Glutamatergic neuron (in vitro differentiated cells): ENCODE results near the gene TRMT10C. TPM values are rescaled to one million over a fixed set of nuclear protein-coding genes. Genes with fewer than 3 reads are reported as not detected.
"Not testable (repeated sequence)": the region's sequence is repeated elsewhere in the genome, so short reads cannot be mapped to it uniquely, and the experiment has no call there.

Experiments
- DNase-seq: peaks from one replicate; pipeline ENCODE4 v3.0.0; 2022
- H3K27ac Mint-ChIP-seq: one replicate; pipeline ENCODE4 v1.8.0; 2020; ENCODE audit warnings: mild to moderate bottlenecking, mixed read lengths, inconsistent platforms; ENCODE audit not compliant: unreplicated experiment
- H3K27me3 Mint-ChIP-seq: one replicate; pipeline ENCODE4 v1.8.0; 2020; ENCODE audit warnings: mild to moderate bottlenecking, moderate library complexity, mixed read lengths, inconsistent platforms; ENCODE audit not compliant: unreplicated experiment
- H3K36me3 Mint-ChIP-seq: one replicate; pipeline ENCODE4 v1.8.0; 2020; ENCODE audit warnings: mild to moderate bottlenecking, mixed read lengths, inconsistent platforms; ENCODE audit not compliant: unreplicated experiment
- H3K4me1 Mint-ChIP-seq: one replicate; pipeline ENCODE4 v1.8.0; 2020; ENCODE audit warnings: mild to moderate bottlenecking, low read depth, mixed read lengths, inconsistent platforms; ENCODE audit not compliant: unreplicated experiment
- H3K4me3 Mint-ChIP-seq: one replicate; pipeline ENCODE4 v1.8.0; 2020; ENCODE audit warnings: mild to moderate bottlenecking, mixed read lengths, inconsistent platforms; ENCODE audit not compliant: unreplicated experiment
- H3K9me3 Mint-ChIP-seq: one replicate; pipeline ENCODE4 v1.8.0; 2020; ENCODE audit warnings: mild to moderate bottlenecking, moderate library complexity, mixed read lengths, inconsistent platforms; ENCODE audit not compliant: unreplicated experiment
- CTCF ChIP-seq: fragments of 200-600 bp; sonication (generic); IDR thresholded peaks from one replicate; pipeline ENCODE4 v1.5.0; 2021; ENCODE audit not compliant: partially characterized antibody, unreplicated experiment
- total RNA-seq: library from RNA; stranded (reverse); fragmentation: NEBNext Ultra II Directional; extraction: Animal tissue kit (Norgen Biotek cat#: 25700); gene quantifications from one replicate; pipeline ENCODE4 v1.2.1, GENCODE V29; 2021; ENCODE audit not compliant: unreplicated experiment

TRMT10C gene
- total RNA-seq, 1 donor from 2014 or later = 23.5 TPM

- Mint-ChIP-seq H3K27me3 (no peaks in the 10 kb centered on the region), H3K36me3 (peaks cover 9% of the 10 kb centered on the region), H3K4me1 (no peaks in the 10 kb centered on the region), H3K4me3 (no peak overlapping the region), H3K9me3 (peaks cover 7% of the 10 kb centered on the region), H3K27ac (no peak overlapping the region)
- no peak for DNase-seq
- TF ChIP-seq CTCF = no peak
Observed at GRCh38 chr3:101532783-101533602, 28.7 kb upstream of the TRMT10C start.

- H3K36me3 Mint-ChIP-seq = peaks cover 9% of the 10 kb centered on the region
- no peaks in the 10 kb centered on the region for H3K4me1 Mint-ChIP-seq
- H3K9me3 Mint-ChIP-seq = peaks cover 7% of the 10 kb centered on the region
- no peak overlapping the region for H3K27ac Mint-ChIP-seq
- no peak for DNase-seq
- no peak for TF ChIP-seq CTCF
- no peak overlapping the region for H3K4me3 Mint-ChIP-seq
- H3K27me3 Mint-ChIP-seq = no peaks in the 10 kb centered on the region
Observed at GRCh38 chr3:101533603-101533968, 28.1 kb upstream of the TRMT10C start.

GRCh38 chr3:101535221-101535620 lies 26.4 kb upstream of the TRMT10C start:
- Mint-ChIP-seq H3K27ac (no peak overlapping the region), H3K27me3 (peaks cover 1% of the 10 kb centered on the region), H3K4me3 (no peak overlapping the region), H3K4me1 (no peaks in the 10 kb centered on the region), H3K36me3 (peaks cover 6% of the 10 kb centered on the region), H3K9me3 (peaks cover 2% of the 10 kb centered on the region)
- DNase-seq = no peak
- no peak for TF ChIP-seq CTCF

- no peak for TF ChIP-seq CTCF
- H3K4me3 Mint-ChIP-seq = no peak overlapping the region
- peaks cover 2% of the 10 kb centered on the region for H3K9me3 Mint-ChIP-seq
- H3K36me3 Mint-ChIP-seq = peaks cover 6% of the 10 kb centered on the region
- no peaks in the 10 kb centered on the region for H3K4me1 Mint-ChIP-seq
- DNase-seq = no peak
- H3K27me3 Mint-ChIP-seq = peaks cover 1% of the 10 kb centered on the region
- no peak overlapping the region for H3K27ac Mint-ChIP-seq
Observed at GRCh38 chr3:101536266-101536665, 25.4 kb upstream of the TRMT10C start.

- H3K4me1 Mint-ChIP-seq, H3K4me3 Mint-ChIP-seq, H3K9me3 Mint-ChIP-seq, H3K36me3 Mint-ChIP-seq, DNase-seq, H3K27ac Mint-ChIP-seq, H3K27me3 Mint-ChIP-seq: not testable (repeated sequence)
Observed at GRCh38 chr3:101536955-101537354, 24.7 kb upstream of the TRMT10C start.
